A549 (cell line): Measurements from ENCODE around the gene MACROD1.

Experiments used
- CTCF ChIP-seq: fragments of >200 bp; sonication (Bioruptor Twin); formaldehyde crosslinking; IDR thresholded peaks from 3 replicates; pipeline ENCODE4 v1.5.1; 2016
- E2F6 ChIP-seq: IDR thresholded peaks from 2 replicates; pipeline ENCODE4 v1.6.1; 2012; ENCODE audit warnings: low read depth, borderline replicate concordance
- HOXA7 ChIP-seq: fragments of 250-450 bp; sonication (Bioruptor Pico); IDR thresholded peaks from 2 replicates; pipeline ENCODE4 v1.5.0; 2020; ENCODE audit warnings: mild to moderate bottlenecking, moderate library complexity
- MAFK ChIP-seq: fragments of 450-650 bp; IDR thresholded peaks from 2 replicates; pipeline ENCODE4 v1.6.1; 2014; ENCODE audit not compliant: partially characterized antibody
- MYC ChIP-seq: IDR thresholded peaks from 2 replicates; pipeline ENCODE4 v1.6.1; 2012; ENCODE audit warnings: mild to moderate bottlenecking, inconsistent platforms, low read length, improper control_type of control experiment, borderline replicate concordance
- PBX3 ChIP-seq: IDR thresholded peaks from 2 replicates; pipeline ENCODE4 v1.6.1; 2012
- POLR2A ChIP-seq: IDR thresholded peaks from 2 replicates; pipeline ENCODE4 v1.6.1; 2012; ENCODE audit warnings: mild to moderate bottlenecking, low read length
- POLR2AphosphoS2 ChIP-seq: conservative IDR thresholded peaks from 2 replicates; pipeline ENCODE4 v1.6.1; 2012; ENCODE audit warnings: low read length, improper control_type of control experiment, inconsistent platforms
- SMC3 ChIP-seq: fragments of >200 bp; sonication (Bioruptor Twin); formaldehyde crosslinking; IDR thresholded peaks from 3 replicates; pipeline ENCODE4 v1.6.1; 2018; ENCODE audit warnings: inconsistent platforms
- SREBF2 ChIP-seq: fragments of 450-650 bp; IDR thresholded peaks from 2 replicates; pipeline ENCODE4 v1.6.1; 2014; ENCODE audit warnings: mild to moderate bottlenecking, moderate library complexity

- no peak for TF ChIP-seq POLR2A
- TF ChIP-seq PBX3, result no peak
- TF ChIP-seq HOXA7 (CRISPR knock-in tag), result no peak
- no peak for TF ChIP-seq SMC3
- TF ChIP-seq MAFK, result no peak
- no peak for TF ChIP-seq CTCF
- no peak for TF ChIP-seq SREBF2
- TF ChIP-seq POLR2AphosphoS2, result no peak
- no peak for TF ChIP-seq E2F6
- no peak for TF ChIP-seq MYC
These were observed 25.8 kb downstream of the MACROD1 start for GRCh38 chr11:64140082-64140481.
